B cell (primary cell): ENCODE measurements around the gene MAP3K20. TPM values are rescaled to one million over a fixed set of nuclear protein-coding genes. Genes with fewer than 3 reads are reported as not detected.

Source experiments
- ATAC-seq: fragments of 200-7000 bp; cut with Tn5 transposase; one replicate; pipeline ENCODE4 v1.10.0; 2021; ENCODE audit warnings: low read depth, mild to moderate bottlenecking, moderate number of reproducible peaks, moderate library complexity
- CTCF ChIA-PET: fragments of 350-600 bp; sonication (Branson Sonifier 250); formaldehyde crosslinking; loops from one replicate; lab custom pipeline; 2021; ENCODE audit warnings: antibody characterized with exemption, inconsistent platforms; lab: Charles Lee
- POLR2A ChIA-PET: fragments of 350-600 bp; sonication (Branson Sonifier 250); formaldehyde crosslinking; loops from one replicate; lab custom pipeline; 2021; ENCODE audit warnings: antibody characterized with exemption; lab: Charles Lee
- DNase-seq: peaks from one replicate; pipeline ENCODE4 v3.0.0; 2013
- H2AFZ ChIP-seq: 2 replicates; pipeline ENCODE4 v1.6.1; 2012; ENCODE audit warnings: mild to moderate bottlenecking, low read depth, low read length; ENCODE audit not compliant: insufficient read depth, poor library complexity, severe bottlenecking
- H3K27ac ChIP-seq, 2 donors: 1 replicate in 1 of 2; 2 replicates in 1 of 2; pipeline ENCODE4 v1.5.1; 2012 to 2013; ENCODE audit warnings: low read length in 2 of 2, mild to moderate bottlenecking in 2 of 2, moderate library complexity in 1 of 2
- H3K27me3 ChIP-seq, 4 experiments: fragments of 200-600 bp in 1 of 4; sonication (generic) in 1 of 4; replicated peaks in 1 of 4; 1 replicate in 2 of 4; 2 replicates in 2 of 4; pipeline versions ENCODE4 v1.6.1 to v1.7.0; 2013 to 2016; ENCODE audit warnings: low read length in 3 of 4, mild to moderate bottlenecking in 2 of 4, mixed read lengths in 1 of 4, moderate library complexity in 1 of 4; ENCODE audit not compliant: insufficient read depth in 4 of 4, control insufficient read depth in 3 of 4; ENCODE audit errors: control extremely low read depth in 1 of 4
- H3K36me3 ChIP-seq, 2 experiments: replicated peaks in 1 of 2; 1 replicate in 1 of 2; 2 replicates in 1 of 2; pipeline versions ENCODE4 v1.6.1 to v1.7.1; 2013; ENCODE audit warnings: low read length in 1 of 2; ENCODE audit not compliant: insufficient read depth in 2 of 2, control insufficient read depth in 1 of 2; ENCODE audit errors: control extremely low read depth in 1 of 2, extremely low read depth in 1 of 2
- H3K4me1 ChIP-seq, 2 donors: fragments of 200-600 bp in 1 of 2; sonication (generic) in 1 of 2; 1 replicate in 1 of 2; 2 replicates in 1 of 2; pipeline versions ENCODE4 v1.5.1 to v1.6.1; 2013 to 2017; ENCODE audit warnings: low read length in 2 of 2; ENCODE audit not compliant: control insufficient read depth in 2 of 2, insufficient read depth in 2 of 2
- H3K4me2 ChIP-seq: replicated peaks from 2 replicates; pipeline ENCODE3; 2012; ENCODE audit warnings: mild to moderate bottlenecking, low read depth, low read length; ENCODE audit not compliant: poor library complexity, severe bottlenecking
- H3K4me3 ChIP-seq, 5 experiments: fragments of 200-600 bp in 1 of 5; sonication (generic) in 1 of 5; 1 replicate in 3 of 5; 2 replicates in 2 of 5; pipeline versions ENCODE4 v1.5.1 to v1.7.0; 2011 to 2016; ENCODE audit warnings: low read length in 4 of 5, mild to moderate bottlenecking in 4 of 5, low read depth in 2 of 5, control low read depth in 1 of 5, moderate library complexity in 1 of 5; ENCODE audit not compliant: insufficient read depth in 1 of 5; ENCODE audit errors: control extremely low read depth in 1 of 5, extremely low read depth in 1 of 5
- H3K79me2 ChIP-seq: fragments of 200-600 bp; sonication (generic); one replicate; pipeline ENCODE4 v1.6.0; 2016; ENCODE audit warnings: low read length; ENCODE audit not compliant: control insufficient read depth, insufficient read depth
- H3K9ac ChIP-seq: fragments of 200-600 bp; sonication (generic); 2 replicates; pipeline ENCODE4 v1.6.1; 2017; ENCODE audit warnings: mild to moderate bottlenecking, low read length, moderate library complexity
- H3K9me3 ChIP-seq, 3 donors: one replicate each; pipeline versions ENCODE4 v1.6.1 to v1.7.1; 2013; ENCODE audit warnings: low read length in 2 of 3; ENCODE audit not compliant: control insufficient read depth in 2 of 3, insufficient read depth in 1 of 3; ENCODE audit errors: control extremely low read depth in 1 of 3
- H4K20me1 ChIP-seq: 2 replicates; pipeline ENCODE4 v1.6.0; 2012; ENCODE audit warnings: mild to moderate bottlenecking, low read length; ENCODE audit not compliant: insufficient read depth, control insufficient read depth, poor library complexity, severe bottlenecking
- H3K27ac Mint-ChIP-seq: one replicate; pipeline ENCODE4 v1.8.0; 2021; ENCODE audit warnings: mixed read lengths
- H3K27me3 Mint-ChIP-seq: one replicate; pipeline ENCODE4 v1.8.0; 2021; ENCODE audit warnings: mixed read lengths
- H3K4me1 Mint-ChIP-seq: one replicate; pipeline ENCODE4 v1.8.0; 2021; ENCODE audit warnings: mixed read lengths
- H3K4me3 Mint-ChIP-seq: one replicate; pipeline ENCODE4 v1.8.0; 2021; ENCODE audit warnings: mixed read lengths
- H3K9me3 Mint-ChIP-seq: one replicate; pipeline ENCODE4 v1.8.0; 2022; ENCODE audit warnings: mixed read lengths; ENCODE audit not compliant: insufficient read depth
- EZH2 ChIP-seq: IDR thresholded peaks from 2 replicates; pipeline ENCODE4 v1.6.1; 2012; ENCODE audit warnings: borderline replicate concordance, low read depth, mild to moderate bottlenecking, moderate library complexity, low read length; ENCODE audit not compliant: insufficient read depth, poor library complexity, severe bottlenecking
- WGBS: methylation state at CpG from one replicate; pipeline ENCODE4 v1.1.5; 2013; ENCODE audit warnings: missing lambda C conversion rate; ENCODE audit not compliant: insufficient coverage; 5-methylcytosine and 5-hydroxymethylcytosine counted together
- intact Hi-C: fragments of 100-400 bp; cut with micrococcal nuclease; formaldehyde crosslinking; loops from one replicate; pipeline ENCODE4 v1.10.0; 2022
- polyA plus RNA-seq: library from polyadenylated mRNA; depleted of rRNA; stranded (reverse); fragments of >200 nt; gene quantifications from 2 replicates; pipeline ENCODE4 v1.2.3, GENCODE V29; 2012
- total RNA-seq, 2 donors: library from RNA; stranded (reverse); fragments of 120-200 nt in 1 of 2; gene quantifications; 1 replicate in 1 of 2; 2 replicates in 1 of 2; pipeline versions ENCODE4 v1.2.3 to v1.2.4, GENCODE V29; 2013 to 2022
- TF ChIP-seq, protein P1 (sequence below): fragments of 200-600 bp; IDR thresholded peaks from one replicate; pipeline ENCODE4 v1.8.0; 2022; ENCODE audit warnings: antibody characterized with exemption, mild to moderate bottlenecking

MAP3K20 gene
- total and polyA plus RNA-seq, 2 donors (not counting 1 experiment from before 2014, with no cell fraction given): 2.2 to 9.1 TPM

GRCh38 chr2:173027181-173028128 is 48.2 kb upstream of the MAP3K20 start:
- Mint-ChIP-seq H3K4me1 (peaks cover 1% of the 10 kb centered on the region), H3K27me3 (peaks cover 16% of the 10 kb centered on the region), H3K4me3 (no peak overlapping the region), H3K9me3 (no peaks in the 10 kb centered on the region), H3K27ac (no peak overlapping the region)
- Histone ChIP-seq H3K4me1 (peaks cover 4 to 8% of the 10 kb centered on the region in 2 donors), H2AFZ (no peak overlapping the region), H3K36me3 (no peaks in the 10 kb centered on the region), H3K79me2 (no peaks in the 10 kb centered on the region), H3K4me3 (no peak overlapping the region), H3K9ac (no peak overlapping the region), H4K20me1 (no peaks in the 10 kb centered on the region), H3K4me2 (no peak overlapping the region), H3K9me3 (no peaks in the 10 kb centered on the region), H3K27ac (no peak overlapping the region), H3K27me3 (peaks cover 0 to 3% (median 0%) of the 10 kb centered on the region in 4 experiments)
- 4% methylated on average over 6 of the region's 8 CpGs for WGBS
- POLR2A ChIA-PET: no interaction called here
- peak; percentile 74 for ATAC-seq
- intact Hi-C loops: loop anchor here (1.0 kb wide), 3 partner anchors 183 to 1318 kb away; no protein-coding TSS in a partner anchor
- CTCF ChIA-PET: interaction anchor here (0.7 to 6.8 kb wide), 29 partner anchors 8 to 1316 kb away, joined by 3 to 303 read pairs (median 4); no protein-coding TSS in a partner anchor
- TF ChIP-seq EZH2: no peak
- TF ChIP-seq, protein P1, sequence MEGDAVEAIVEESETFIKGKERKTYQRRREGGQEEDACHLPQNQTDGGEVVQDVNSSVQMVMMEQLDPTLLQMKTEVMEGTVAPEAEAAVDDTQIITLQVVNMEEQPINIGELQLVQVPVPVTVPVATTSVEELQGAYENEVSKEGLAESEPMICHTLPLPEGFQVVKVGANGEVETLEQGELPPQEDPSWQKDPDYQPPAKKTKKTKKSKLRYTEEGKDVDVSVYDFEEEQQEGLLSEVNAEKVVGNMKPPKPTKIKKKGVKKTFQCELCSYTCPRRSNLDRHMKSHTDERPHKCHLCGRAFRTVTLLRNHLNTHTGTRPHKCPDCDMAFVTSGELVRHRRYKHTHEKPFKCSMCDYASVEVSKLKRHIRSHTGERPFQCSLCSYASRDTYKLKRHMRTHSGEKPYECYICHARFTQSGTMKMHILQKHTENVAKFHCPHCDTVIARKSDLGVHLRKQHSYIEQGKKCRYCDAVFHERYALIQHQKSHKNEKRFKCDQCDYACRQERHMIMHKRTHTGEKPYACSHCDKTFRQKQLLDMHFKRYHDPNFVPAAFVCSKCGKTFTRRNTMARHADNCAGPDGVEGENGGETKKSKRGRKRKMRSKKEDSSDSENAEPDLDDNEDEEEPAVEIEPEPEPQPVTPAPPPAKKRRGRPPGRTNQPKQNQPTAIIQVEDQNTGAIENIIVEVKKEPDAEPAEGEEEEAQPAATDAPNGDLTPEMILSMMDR: peak; percentile 94
- peak; percentile 81 for DNase-seq

DNA sequence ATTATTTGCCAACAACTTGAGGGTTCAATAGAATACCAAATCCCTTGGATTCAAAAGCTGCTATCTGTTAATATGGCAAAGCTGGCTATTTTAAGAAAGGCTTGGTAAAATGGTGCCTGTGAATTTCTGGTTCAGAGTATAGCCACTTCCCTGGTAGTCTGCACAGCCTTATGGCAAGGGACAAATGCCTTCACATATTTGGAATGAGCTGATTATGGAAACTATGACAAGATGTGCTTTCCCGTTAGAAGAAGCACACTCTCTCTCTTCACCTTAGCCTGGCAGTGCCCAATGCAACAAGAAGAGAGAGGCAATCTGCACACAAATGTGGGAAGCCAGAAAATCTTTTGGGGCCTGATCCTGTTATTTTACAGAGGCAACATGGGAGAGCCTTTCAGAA is 47.5 kb upstream of the MAP3K20 start:
- ChIA-PET POLR2A (no interaction called here), CTCF (interaction anchor here (0.7 to 6.8 kb wide), 21 partner anchors 8 to 1315 kb away, joined by 3 to 303 read pairs (median 4); no protein-coding TSS in a partner anchor)
- Histone ChIP-seq H4K20me1 (no peaks in the 10 kb centered on the region), H3K36me3 (no peaks in the 10 kb centered on the region), H3K9ac (no peak overlapping the region), H2AFZ (no peak overlapping the region), H3K27me3 (peaks cover 0 to 3% (median 0%) of the 10 kb centered on the region in 4 experiments), H3K79me2 (no peaks in the 10 kb centered on the region), H3K4me3 (no peak overlapping the region), H3K4me1 (peaks cover 4 to 8% of the 10 kb centered on the region in 2 donors), H3K9me3 (no peaks in the 10 kb centered on the region), H3K4me2 (no peak overlapping the region), H3K27ac (no peak overlapping the region)
- Mint-ChIP-seq H3K4me1 (peaks cover 1% of the 10 kb centered on the region), H3K27me3 (peaks cover 16% of the 10 kb centered on the region), H3K27ac (no peak overlapping the region), H3K4me3 (no peak overlapping the region), H3K9me3 (no peaks in the 10 kb centered on the region)
- intact Hi-C loops: no loop called here
- ATAC-seq (no peak), DNase-seq (no peak)
- no CpG with 5 or more reads among the region's 1 CpG for WGBS
- TF ChIP-seq, protein P1: no peak
- TF ChIP-seq EZH2: no peak
